Measurements from ENCODE around the gene CARF.
A peak's percentile ranks its signal among the peaks of the same experiment; 100 is the strongest.
"Not testable (repeated sequence)": the region's sequence is repeated elsewhere in the genome, so short reads cannot be mapped to it uniquely, and the experiment has no call there.

The CARF gene

GRCh38 chr2:202911512-202912341 lies at the start of gene CARF, which contains the start of gene WDR12:
Gene CARF (plus strand): TSS chr2:202912275. CDS start chr2:202941903, 29,628 bp downstream.
Gene WDR12 (minus strand): TSS chr2:202911673. CDS start chr2:202911476, 197 bp downstream.
- H3K4me1 ChIP-seq (ENCODE audit: control insufficient read depth, insufficient read depth, low read length, unreplicated experiment) = peaks cover 16% of the 10 kb centered on the region
- H3K79me2 ChIP-seq (ENCODE audit: control insufficient read depth, insufficient read depth, low read length, unreplicated experiment) = peaks cover 40% of the 10 kb centered on the region
- H3K27me3 ChIP-seq (ENCODE audit: insufficient read depth, low read length) = no peaks in the 10 kb centered on the region
- peaks cover 5% of the 10 kb centered on the region; the same call in 1 of the 2 replicates for H3K36me3 ChIP-seq (ENCODE audit: insufficient read depth, low read length)
- H2AFZ ChIP-seq (ENCODE audit: low read length, unreplicated experiment) = peak within 1 kb of the TSS; percentile 94
- H3K4me3 ChIP-seq (ENCODE audit: low read depth, low read length) = peak within 1 kb of the TSS; percentile 90
- H3K27ac ChIP-seq (ENCODE audit: low read depth, low read length) = peak within 1 kb of the TSS; percentile 89

- Histone ChIP-seq H3K4me1 (ENCODE audit: control insufficient read depth, insufficient read depth, low read length, unreplicated experiment) (peaks cover 4% of the 10 kb centered on the region), H2AFZ (ENCODE audit: low read length, unreplicated experiment) (peak overlapping the region; percentile 86), H3K27ac (ENCODE audit: low read depth, low read length) (peak overlapping the region; percentile 29; the same call in 1 of the 2 replicates), H3K27me3 (ENCODE audit: insufficient read depth, low read length) (no peaks in the 10 kb centered on the region), H3K36me3 (ENCODE audit: insufficient read depth, low read length) (no peaks in the 10 kb centered on the region), H3K79me2 (ENCODE audit: control insufficient read depth, insufficient read depth, low read length, unreplicated experiment) (no peaks in the 10 kb centered on the region), H3K4me3 (ENCODE audit: low read depth, low read length) (peak overlapping the region; percentile 97)
Observed at GRCh38 chr2:202870431-202871299, 41.4 kb upstream of the CARF start.

GRCh38 chr2:202871300-202872141 lies 40.6 kb upstream of the CARF start, which contains the start of gene ICA1L:
Gene ICA1L (minus strand): TSS chr2:202871766. CDS start chr2:202829009, 42,757 bp downstream.
- H3K4me3 ChIP-seq (ENCODE audit: low read depth, low read length) = peak within 1 kb of the TSS; percentile 97
- peak within 1 kb of the TSS; percentile 86 for H2AFZ ChIP-seq (ENCODE audit: low read length, unreplicated experiment)

GRCh38 chr2:202877699-202878098 lies 34.4 kb upstream of the CARF start:
- Histone ChIP-seq H3K27me3 (ENCODE audit: insufficient read depth, low read length) (no peaks in the 10 kb centered on the region), H3K27ac (ENCODE audit: low read depth, low read length) (no peak overlapping the region), H3K4me3 (ENCODE audit: low read depth, low read length) (no peak overlapping the region), H3K79me2 (ENCODE audit: control insufficient read depth, insufficient read depth, low read length, unreplicated experiment) (no peaks in the 10 kb centered on the region), H2AFZ (ENCODE audit: low read length, unreplicated experiment) (no peak overlapping the region), H3K36me3 (ENCODE audit: insufficient read depth, low read length) (peaks cover 4% of the 10 kb centered on the region; the same call in 1 of the 2 replicates), H3K4me1 (ENCODE audit: control insufficient read depth, insufficient read depth, low read length, unreplicated experiment) (no peaks in the 10 kb centered on the region)

More at GRCh38 chr2:202871300-202872141, 40.6 kb upstream of the CARF start, which contains the start of gene ICA1L:
- H3K27me3 ChIP-seq (ENCODE audit: insufficient read depth, low read length) = no peaks in the 10 kb centered on the region
- H3K27ac ChIP-seq (ENCODE audit: low read depth, low read length) = peak within 1 kb of the TSS; percentile 29; the same call in 1 of the 2 replicates
- H3K36me3 ChIP-seq (ENCODE audit: insufficient read depth, low read length) = no peaks in the 10 kb centered on the region
- no peaks in the 10 kb centered on the region for H3K79me2 ChIP-seq (ENCODE audit: control insufficient read depth, insufficient read depth, low read length, unreplicated experiment)
- peaks cover 4% of the 10 kb centered on the region for H3K4me1 ChIP-seq (ENCODE audit: control insufficient read depth, insufficient read depth, low read length, unreplicated experiment)

GRCh38 chr2:202881570-202881969 lies 30.5 kb upstream of the CARF start:
- Histone ChIP-seq H3K4me1 (ENCODE audit: control insufficient read depth, insufficient read depth, low read length, unreplicated experiment) (no peaks in the 10 kb centered on the region), H3K36me3 (ENCODE audit: insufficient read depth, low read length) (peaks cover 4% of the 10 kb centered on the region; the same call in 1 of the 2 replicates), H2AFZ (ENCODE audit: low read length, unreplicated experiment) (no peak overlapping the region), H3K27ac (ENCODE audit: low read depth, low read length) (no peak overlapping the region), H3K27me3 (ENCODE audit: insufficient read depth, low read length) (no peaks in the 10 kb centered on the region), H3K79me2 (ENCODE audit: control insufficient read depth, insufficient read depth, low read length, unreplicated experiment) (no peaks in the 10 kb centered on the region), H3K4me3 (ENCODE audit: low read depth, low read length) (no peak overlapping the region)

GRCh38 chr2:202883987-202884675 lies 27.9 kb upstream of the CARF start:
- no peaks in the 10 kb centered on the region for H3K79me2 ChIP-seq (ENCODE audit: control insufficient read depth, insufficient read depth, low read length, unreplicated experiment)
- H3K4me3 ChIP-seq (ENCODE audit: low read depth, low read length) = no peak overlapping the region
- no peaks in the 10 kb centered on the region for H3K36me3 ChIP-seq (ENCODE audit: insufficient read depth, low read length)
- H3K4me1 ChIP-seq (ENCODE audit: control insufficient read depth, insufficient read depth, low read length, unreplicated experiment) = no peaks in the 10 kb centered on the region
- H3K27ac ChIP-seq (ENCODE audit: low read depth, low read length) = peak overlapping the region; percentile 31
- no peak overlapping the region for H2AFZ ChIP-seq (ENCODE audit: low read length, unreplicated experiment)
- H3K27me3 ChIP-seq (ENCODE audit: insufficient read depth, low read length) = no peaks in the 10 kb centered on the region

- no peak overlapping the region for H2AFZ ChIP-seq (ENCODE audit: low read length, unreplicated experiment)
- H3K4me1 ChIP-seq (ENCODE audit: control insufficient read depth, insufficient read depth, low read length, unreplicated experiment) = no peaks in the 10 kb centered on the region
- no peaks in the 10 kb centered on the region for H3K79me2 ChIP-seq (ENCODE audit: control insufficient read depth, insufficient read depth, low read length, unreplicated experiment)
- no peaks in the 10 kb centered on the region for H3K36me3 ChIP-seq (ENCODE audit: insufficient read depth, low read length)
- H3K27me3 ChIP-seq (ENCODE audit: insufficient read depth, low read length) = no peaks in the 10 kb centered on the region
- H3K4me3 ChIP-seq (ENCODE audit: low read depth, low read length) = no peak overlapping the region
- no peak overlapping the region for H3K27ac ChIP-seq (ENCODE audit: low read depth, low read length)
Observed at GRCh38 chr2:202885190-202885589, 26.9 kb upstream of the CARF start.

GRCh38 chr2:202905507-202905906 lies 6.6 kb upstream of the CARF start:
- H3K27ac ChIP-seq (ENCODE audit: low read depth, low read length); H3K4me3 ChIP-seq (ENCODE audit: low read depth, low read length); H2AFZ ChIP-seq (ENCODE audit: low read length, unreplicated experiment); H3K27me3 ChIP-seq (ENCODE audit: insufficient read depth, low read length): not testable (repeated sequence)
- Histone ChIP-seq H3K36me3 (ENCODE audit: insufficient read depth, low read length) (peaks cover 23% of the 10 kb centered on the region), H3K79me2 (ENCODE audit: control insufficient read depth, insufficient read depth, low read length, unreplicated experiment) (peaks cover 37% of the 10 kb centered on the region), H3K4me1 (ENCODE audit: control insufficient read depth, insufficient read depth, low read length, unreplicated experiment) (peaks cover 15% of the 10 kb centered on the region)

- Histone ChIP-seq H3K36me3 (ENCODE audit: insufficient read depth, low read length) (peaks cover 23% of the 10 kb centered on the region), H3K4me1 (ENCODE audit: control insufficient read depth, insufficient read depth, low read length, unreplicated experiment) (peaks cover 16% of the 10 kb centered on the region), H3K79me2 (ENCODE audit: control insufficient read depth, insufficient read depth, low read length, unreplicated experiment) (peaks cover 47% of the 10 kb centered on the region), H3K27ac (ENCODE audit: low read depth, low read length) (no peak overlapping the region), H3K4me3 (ENCODE audit: low read depth, low read length) (no peak overlapping the region), H3K27me3 (ENCODE audit: insufficient read depth, low read length) (no peaks in the 10 kb centered on the region), H2AFZ (ENCODE audit: low read length, unreplicated experiment) (no peak overlapping the region)
Observed at GRCh38 chr2:202908186-202908585, 3.9 kb upstream of the CARF start.

Data from ACC112 (cell line).